ENCODE results near the gene GPLD1.

GPLD1 gene

DNA sequence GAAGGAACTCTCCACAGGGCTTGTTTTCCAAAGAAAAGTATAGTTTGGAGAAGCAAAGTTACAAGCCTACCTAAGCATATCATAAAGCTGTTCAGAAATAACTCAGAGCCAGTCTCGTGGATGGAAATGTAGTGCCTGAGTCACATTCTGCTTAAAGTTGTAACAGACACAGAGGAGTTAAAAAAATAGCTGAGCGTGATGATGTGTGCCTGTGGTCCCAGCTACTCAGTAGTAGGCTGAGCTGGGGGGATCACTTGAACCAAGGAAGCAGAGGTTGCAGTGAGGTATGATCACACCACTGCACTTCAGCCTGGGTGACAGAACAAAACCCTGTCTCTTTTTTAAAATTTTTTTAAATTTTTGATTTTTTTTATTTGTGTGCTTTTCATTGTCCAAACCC lies 12.0 kb upstream of the GPLD1 start:
- DNase-seq (ENCODE audit: low read depth, low spot score), result no peak

DNA sequence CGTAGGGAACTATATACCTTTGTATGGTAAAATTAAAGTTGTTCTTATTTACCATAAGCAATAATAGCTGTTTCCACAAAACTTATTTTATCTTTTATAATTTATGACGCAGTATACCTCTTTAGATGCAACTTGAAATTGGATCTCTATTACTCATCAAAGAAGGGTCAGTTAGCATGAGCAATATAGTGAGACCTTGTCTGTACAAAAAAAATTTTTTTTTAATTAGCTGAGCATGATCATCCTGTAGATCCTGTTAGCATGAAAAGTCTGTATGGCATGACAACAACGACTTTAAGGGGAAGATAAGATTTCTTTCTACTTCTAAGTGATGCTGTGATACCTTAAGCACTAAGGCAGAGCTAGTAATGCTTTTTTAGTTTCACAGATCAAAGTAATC lies 11.3 kb upstream of the GPLD1 start:
- no peak for DNase-seq (ENCODE audit: low read depth, low spot score)

DNA sequence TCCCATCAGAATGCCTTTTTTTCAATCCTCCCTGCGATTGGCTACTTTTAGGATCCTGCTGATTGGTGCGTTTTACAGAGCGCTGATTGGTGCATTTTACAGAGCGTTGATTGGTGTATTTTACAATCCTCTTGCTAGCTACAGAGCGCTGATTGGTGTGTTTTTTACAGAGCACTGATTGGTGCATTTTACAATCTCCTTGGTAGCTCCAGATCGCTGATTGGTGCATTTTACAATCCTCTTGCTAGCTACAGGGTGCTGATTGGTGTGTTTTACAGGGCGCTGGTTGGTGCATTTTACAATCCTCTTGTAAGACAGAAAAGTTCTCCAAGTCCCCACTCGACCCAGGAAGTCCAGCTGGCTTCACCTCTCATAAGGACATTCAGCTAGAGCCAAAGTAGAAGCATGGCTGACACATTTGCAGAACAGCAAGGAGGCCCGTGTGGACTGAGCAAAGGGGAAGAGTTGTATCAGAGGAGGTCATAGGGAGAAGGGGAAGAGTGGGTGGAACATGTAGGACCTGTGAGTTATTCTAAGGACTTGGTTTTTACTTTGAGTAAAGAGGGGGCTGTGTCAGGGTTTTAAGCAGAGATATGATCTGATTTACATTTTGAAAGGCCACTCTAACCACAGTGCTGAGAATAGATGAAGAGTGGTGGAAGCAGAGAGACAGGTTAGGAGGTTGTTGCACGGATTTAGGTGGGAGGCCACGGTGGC lies 8.0 kb upstream of the GPLD1 start:
- DNase-seq (ENCODE audit: low read depth, low spot score), result no peak

DNA sequence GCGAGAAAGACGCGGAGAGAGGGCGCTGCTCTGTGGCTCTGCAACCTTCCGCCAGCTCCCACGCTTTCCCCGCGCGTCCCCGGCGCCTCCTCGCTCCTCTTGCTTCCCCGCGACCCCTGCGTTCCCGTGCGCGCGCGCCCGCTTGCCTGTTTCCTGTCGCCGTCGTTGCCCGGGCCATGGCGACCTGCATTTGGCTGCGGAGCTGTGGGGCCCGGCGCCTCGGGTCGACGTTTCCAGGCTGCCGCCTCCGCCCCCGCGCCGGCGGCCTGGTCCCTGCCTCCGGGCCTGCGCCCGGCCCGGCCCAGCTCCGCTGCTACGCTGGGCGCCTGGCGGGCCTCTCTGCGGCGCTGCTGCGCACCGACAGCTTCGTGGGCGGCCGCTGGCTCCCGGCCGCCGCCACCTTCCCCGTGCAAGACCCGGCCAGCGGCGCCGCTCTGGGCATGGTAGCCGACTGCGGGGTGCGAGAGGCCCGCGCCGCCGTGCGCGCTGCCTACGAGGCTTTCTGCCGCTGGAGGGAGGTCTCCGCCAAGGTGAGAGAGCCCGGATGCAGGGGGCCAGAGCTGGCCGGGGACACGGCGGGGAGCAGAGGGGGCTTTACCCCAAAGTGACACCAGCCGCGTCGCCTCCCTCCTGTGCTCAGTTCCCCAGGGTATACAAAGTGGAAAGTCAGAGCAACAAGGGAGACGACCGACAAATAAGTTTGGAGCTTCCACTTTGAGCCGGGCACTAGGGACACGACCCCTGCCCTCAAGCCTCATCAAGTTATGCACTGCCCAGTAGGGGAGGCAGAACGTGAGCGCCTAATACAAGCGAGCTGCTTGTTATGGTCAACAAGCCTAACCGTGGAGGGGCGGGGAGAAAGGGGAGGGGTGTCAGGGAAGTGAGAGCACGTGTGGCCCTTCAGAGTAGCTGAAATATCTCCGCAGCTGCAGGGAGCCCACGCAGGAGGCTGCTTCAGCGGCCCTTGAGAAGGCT lies 5.7 kb upstream of the GPLD1 start, which contains the start of gene ALDH5A1:
Gene ALDH5A1 (plus strand): TSS at position 149 of the 975 bp plus-strand sequence. CDS start 28 bp downstream, at position 177.
- DNase-seq (ENCODE audit: low read depth, low spot score), result peak; percentile 68

DNA sequence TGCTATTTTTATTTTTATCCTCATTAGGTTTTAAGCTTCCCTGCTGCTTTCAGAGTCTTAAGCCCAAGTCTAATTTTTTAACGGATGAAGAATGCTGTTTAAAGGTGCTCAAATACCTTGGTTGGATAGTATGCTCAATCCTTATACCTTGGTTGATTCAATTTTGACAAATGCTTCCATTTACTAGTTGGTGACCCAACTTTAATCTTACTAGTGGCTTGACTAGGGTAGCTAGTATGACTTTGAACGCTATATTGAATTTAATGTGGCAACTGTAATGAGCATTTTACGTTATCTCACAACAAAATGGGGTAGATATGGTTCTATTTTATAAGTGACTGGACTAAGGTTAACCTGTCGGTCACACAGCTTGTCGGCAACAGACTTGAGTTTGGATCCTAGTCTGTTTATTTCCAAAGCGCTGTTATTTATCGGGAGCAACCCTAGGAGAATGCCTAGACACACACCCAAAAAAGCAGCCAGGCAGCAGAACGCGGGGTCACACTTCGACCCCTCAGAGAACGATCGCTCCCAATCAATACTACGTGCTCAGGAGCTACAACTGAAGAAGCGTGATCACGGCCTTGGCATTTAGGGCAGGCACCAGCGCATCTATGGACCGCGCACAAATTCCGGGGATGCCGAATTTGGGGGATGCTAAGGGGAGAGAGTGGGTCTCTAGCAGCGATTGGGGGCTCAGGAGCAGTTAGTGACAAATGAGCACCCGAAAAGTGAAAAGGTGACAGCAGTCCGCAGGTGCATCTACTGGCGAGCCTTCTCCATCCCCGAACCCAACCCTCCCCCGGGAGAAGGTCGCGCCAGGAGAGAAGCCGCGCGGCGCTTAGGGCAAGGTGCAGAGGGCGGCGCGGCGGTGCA lies 4.8 kb upstream of the GPLD1 start:
- no peak for DNase-seq (ENCODE audit: low read depth, low spot score)

DNA sequence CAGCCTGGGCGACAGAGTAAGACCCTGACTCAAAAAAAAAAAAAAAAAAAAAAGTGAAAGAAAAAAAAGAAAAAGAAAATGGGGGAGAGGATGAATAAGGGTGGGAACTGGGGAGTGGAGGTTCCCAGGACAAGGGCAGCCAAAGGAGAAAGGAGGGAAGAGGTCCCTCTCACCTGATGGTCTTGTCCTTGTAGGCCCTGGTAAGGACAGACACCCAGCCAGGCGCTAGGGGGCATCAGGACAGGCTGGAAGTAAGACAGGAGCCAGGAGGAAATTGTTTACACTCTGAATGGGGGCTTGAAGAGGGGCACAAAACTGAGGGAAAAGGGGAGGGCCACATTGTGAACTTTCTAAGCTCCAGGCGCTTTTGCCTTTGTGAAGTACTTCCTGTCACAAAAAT lies 3.1 kb upstream of the GPLD1 start:
- no peak for DNase-seq (ENCODE audit: low read depth, low spot score)

DNA sequence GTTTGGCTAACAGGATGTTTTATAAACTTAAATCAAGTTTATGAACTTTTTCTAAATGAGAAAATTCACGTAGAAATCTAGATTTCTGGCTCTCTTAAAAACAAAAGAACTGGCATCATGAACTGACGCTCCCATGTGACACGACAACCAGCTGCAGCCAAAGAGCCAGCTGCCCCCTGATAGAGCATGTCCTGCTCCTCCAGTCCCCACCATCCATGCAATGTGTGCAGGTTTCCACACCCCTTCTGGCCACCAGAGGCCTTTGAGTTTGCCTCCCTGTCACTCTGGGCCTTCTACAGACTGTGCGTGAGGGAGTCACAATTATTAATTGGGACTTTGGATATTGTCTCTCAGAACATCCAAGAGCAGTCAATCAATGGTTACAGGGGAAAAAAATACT lies 1.6 kb upstream of the GPLD1 start:
- DNase-seq (ENCODE audit: low read depth, low spot score), result no peak

DNA sequence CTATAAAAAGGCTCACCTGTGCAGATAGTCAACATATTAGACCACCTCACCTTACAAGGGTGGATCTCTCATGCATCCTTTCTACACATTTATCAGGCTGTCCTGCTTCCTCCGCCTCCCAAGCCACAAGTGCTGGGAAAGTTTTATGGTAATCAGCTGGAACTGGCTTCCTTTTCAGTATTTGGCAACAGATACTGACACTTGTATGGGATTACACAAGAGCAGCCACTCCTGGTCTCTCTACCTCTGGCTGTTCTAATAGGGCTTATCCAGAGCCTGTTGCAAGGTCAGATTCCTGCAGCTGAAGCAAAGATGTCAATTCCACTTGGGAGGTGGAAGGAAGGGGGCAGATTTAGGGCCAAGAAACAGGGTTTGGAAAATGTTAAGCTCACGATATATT lies 503 bp upstream of the GPLD1 start:
- no peak for DNase-seq (ENCODE audit: low read depth, low spot score)

DNA sequence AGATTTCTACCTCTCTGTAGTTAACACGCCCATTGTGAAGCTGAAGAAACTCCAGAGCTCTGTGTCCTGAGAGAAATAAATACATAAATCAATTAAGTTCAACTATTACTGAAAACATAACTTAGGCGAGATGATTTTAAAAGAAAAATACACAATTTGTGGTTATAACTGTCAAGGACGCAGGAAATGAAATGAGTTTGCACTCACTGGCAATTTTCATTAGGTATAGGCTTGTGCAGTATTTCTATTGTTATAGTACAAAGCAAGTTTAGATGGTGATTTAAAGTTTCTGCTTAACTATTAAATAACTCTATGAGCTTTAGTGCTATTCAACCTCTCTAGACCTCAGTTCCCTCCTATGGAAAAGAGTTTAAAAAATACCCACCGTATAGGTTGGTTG lies 3.3 kb downstream of the GPLD1 start:
- no peak for DNase-seq (ENCODE audit: low read depth, low spot score)

DNA sequence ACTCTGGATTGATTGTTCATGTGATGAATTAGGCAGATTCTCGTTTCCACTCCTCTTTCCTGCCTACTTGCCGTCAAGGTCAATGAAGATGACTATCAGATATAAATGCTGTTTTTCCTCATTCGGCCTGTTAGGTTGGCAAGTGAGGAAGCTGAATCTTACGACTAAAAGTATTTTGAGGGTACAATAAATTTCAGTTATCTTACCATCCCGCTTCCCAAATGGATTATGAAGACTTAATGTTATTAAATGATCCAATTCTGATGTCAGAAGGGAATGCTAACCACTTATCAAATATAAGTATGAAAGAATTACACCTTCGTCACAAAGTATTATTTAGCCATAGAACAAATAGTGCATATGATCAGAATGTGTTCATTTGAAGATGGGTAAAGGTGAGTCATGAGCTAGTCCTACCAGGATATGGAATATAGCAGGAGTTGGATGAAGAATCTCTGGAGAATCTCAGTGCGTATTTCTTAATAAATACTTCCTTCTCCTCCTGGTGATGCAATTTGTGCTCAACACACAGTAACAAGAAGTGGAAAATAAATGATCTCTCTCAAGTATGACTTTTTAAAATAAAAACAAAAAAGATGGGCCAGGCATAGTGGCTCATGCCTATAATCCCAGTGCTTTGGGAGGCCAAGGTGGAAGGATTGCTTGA lies 4.6 kb downstream of the GPLD1 start:
- DNase-seq (ENCODE audit: low read depth, low spot score), result no peak

DNA sequence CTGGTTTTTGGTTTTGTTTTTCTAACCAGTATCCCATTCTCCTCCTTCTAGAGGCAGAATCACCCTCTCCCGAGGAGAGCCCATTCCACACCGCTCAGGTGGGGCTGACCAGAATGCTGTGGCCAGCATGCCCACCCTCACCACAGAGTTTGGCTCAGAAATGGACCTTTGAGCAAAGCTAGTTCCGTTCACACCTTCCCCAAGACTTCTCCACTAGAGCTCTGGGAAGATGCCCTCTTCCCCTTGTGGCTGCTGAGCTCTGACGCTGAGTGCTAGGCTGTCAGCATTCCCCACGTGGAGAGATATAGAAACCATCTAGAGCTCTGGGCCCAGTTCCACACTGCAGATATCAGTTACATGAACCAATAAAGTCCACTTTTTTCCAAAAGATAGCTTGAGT lies 7.9 kb downstream of the GPLD1 start:
- DNase-seq (ENCODE audit: low read depth, low spot score), result no peak

DNA sequence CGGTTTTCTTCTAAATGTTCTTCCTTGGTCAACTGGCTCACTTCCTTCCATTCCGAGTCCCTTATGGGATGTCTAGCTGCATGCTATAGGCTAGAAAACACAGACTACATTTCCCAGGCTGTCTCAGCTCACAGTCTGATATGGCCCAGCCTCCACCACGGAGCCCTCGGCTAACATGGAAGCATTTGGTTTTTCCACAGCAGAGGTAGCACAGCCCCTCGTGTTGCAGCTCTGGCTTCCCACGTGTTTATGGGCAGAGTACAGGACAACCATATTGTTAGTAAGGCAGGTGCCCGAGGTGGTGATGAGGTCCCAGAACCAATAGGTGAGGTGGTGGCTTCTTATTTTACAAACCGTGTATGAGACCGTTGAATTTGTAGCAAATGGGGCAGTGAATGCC lies 8.7 kb downstream of the GPLD1 start:
- no peak for DNase-seq (ENCODE audit: low read depth, low spot score)

DNA sequence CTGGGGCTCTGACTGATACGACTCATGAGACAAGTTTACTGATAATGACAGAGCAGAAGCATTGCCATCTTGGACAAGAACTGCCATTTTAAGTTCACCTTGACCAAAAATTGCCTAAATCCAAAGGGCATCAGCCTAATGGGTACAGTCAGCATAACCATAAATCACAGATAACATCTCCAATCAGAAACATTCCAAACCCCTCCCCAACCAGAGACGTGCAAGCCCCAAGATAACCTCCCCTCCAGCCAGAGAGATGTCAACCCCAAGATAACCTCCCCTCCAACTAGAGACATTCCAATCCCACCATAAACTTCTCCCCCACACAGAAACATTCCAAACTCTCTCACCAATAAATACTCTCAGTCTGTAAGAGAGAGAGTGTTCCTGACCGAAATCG lies 10.5 kb downstream of the GPLD1 start:
- DNase-seq (ENCODE audit: low read depth, low spot score), result no peak

DNA sequence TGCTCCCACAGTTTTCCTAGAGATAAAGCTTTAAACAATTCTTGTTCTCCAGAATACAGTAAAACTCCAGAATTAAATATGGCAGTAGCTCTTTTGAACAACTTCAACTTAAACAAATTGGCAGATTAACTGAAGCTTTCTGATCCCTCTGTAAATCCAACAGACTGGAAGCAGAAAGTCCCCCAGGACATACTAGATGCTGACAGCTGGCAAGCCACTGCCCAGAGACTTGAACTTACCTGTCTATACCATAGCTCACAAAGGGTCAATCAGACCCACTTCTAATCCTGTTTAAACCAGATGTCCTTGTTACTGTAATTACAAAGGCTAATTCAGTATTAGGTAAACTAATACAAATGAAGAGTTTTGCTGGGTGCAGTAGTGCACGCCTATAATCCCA lies 12.3 kb downstream of the GPLD1 start:
- DNase-seq (ENCODE audit: low read depth, low spot score), result no peak

DNA sequence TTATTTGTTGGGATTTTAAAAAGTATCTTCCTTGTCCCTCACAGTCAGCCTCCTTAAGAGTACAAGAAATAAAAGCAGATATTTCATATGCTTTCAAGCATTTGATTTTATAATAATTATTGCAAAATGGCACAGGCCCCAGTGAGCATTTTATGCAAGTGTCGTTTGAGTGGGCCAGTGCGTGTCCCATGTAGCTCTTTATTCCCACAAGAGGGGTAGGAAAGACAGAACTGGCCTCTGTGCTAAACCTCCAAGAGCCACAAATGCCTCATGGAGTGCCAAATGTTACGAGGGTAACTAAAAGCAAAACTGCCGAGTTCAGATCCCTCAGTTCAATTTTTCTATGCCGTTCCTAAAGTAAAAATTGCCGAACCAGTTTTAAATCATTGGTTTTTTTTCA lies 12.7 kb downstream of the GPLD1 start:
- DNase-seq (ENCODE audit: low read depth, low spot score), result no peak

DNA sequence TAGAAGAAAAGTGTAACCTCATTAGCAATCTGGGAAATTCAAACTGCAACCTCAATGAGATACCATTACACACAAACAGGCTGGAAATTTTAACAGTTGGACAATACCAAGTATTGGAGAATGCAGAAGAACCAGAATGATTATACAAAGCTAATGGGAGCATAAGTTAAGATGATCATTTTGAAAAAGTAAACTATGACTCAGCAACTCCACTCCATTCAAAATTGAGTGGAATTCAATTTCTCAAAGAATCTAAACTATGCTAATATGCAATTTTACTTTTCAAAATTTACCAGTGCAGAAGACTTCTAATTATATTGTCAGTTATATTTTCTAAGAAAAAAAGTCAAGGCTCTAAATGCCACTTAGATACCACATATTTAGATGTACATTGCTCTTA lies 17.2 kb downstream of the GPLD1 start:
- no peak for DNase-seq (ENCODE audit: low read depth, low spot score)

DNA sequence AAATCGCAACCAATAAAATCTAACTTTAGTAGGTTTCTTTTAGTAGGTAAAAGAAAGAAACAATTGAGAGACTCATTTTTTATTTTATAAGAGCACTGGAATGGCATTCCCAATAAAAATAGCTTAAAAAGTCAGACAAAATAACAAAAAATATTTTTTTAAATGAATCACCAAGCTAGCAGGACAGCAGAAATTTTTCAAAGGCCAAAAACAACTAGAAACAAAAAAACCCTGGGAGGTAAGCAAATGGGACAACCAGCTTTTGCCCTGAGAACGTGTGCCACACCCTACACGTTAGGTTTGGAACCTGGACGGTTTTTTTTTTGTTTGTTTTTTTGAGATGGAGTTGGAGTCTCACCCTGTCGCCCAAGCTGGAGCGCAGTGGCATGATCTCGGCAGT lies 19.6 kb downstream of the GPLD1 start:
- DNase-seq (ENCODE audit: low read depth, low spot score), result no peak

DNA sequence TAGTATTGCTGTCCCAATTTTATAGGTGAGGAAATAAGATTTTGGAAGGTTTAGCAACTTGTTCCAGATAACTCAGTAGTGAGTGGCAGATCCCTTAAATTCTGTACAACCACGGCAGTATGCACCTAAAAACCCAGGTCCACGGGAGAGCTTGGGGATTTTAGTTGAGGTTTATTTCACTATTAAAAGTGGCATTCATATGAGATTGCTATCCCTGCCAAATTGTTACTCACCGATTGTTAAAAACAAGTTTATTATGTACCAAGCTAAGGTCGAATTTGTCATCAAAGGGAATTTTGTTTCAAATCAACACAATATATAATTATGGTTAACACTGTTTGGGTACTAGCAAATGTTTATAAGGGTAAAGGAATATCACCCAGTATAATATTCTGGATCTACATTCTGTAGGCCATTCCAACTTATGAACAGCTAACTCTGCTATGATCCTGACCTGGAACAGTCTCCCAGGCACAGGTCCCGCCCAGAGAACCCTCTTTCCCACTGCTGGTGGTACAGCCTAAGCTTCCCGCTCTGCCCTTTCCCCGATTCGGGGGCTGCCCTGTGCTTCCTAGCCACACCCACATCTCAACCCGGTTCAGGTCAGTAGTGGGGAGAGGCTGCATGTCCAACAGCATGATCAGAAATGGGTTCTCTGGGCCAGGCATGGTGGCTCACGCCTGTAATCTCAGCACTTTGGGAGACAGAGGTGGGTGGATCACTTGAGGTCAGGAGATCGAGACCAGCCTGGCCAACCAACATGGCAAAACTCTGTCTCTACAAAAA lies 24.9 kb downstream of the GPLD1 start:
- no peak for DNase-seq (ENCODE audit: low read depth, low spot score)

DNA sequence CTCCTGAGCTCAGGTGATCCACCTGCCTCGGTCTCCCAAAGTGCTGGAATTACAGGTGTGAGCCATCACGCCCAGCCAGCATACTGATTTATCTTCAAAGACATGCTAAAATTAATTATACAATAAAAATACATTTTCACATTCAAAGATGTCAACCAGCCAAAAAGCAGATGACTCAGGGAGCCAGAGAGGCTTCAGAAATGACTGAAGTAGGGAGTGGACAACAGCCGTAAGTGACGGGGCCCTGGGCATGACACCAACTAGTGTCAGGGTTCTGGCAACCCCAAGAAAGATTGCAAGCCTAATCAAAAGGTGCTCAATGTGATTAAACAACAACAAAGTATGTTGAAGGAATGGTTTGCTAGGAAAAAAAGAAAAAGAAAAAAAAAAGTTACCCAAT lies 28.4 kb downstream of the GPLD1 start:
- no peak for DNase-seq (ENCODE audit: low read depth, low spot score)

DNA sequence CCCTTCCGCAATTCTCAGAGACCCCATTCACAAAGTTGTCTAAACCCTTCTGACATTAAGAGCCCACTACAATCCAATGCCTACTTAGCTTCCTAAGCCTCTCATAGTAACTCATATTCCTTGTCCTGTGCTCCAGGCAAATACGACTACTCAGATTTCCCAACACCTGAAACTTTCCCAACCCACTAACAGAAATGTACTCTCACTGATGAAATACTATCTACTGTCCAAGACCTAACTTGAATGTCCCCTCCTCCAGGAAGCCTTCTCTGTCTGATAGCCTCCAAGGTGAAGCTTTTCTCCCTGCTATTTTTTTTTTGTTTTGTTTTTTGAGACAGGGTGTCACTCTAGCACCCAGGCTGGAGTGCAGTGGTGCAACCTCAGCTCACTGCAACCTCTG lies 30.4 kb downstream of the GPLD1 start:
- no peak for DNase-seq (ENCODE audit: low read depth, low spot score)

DNA sequence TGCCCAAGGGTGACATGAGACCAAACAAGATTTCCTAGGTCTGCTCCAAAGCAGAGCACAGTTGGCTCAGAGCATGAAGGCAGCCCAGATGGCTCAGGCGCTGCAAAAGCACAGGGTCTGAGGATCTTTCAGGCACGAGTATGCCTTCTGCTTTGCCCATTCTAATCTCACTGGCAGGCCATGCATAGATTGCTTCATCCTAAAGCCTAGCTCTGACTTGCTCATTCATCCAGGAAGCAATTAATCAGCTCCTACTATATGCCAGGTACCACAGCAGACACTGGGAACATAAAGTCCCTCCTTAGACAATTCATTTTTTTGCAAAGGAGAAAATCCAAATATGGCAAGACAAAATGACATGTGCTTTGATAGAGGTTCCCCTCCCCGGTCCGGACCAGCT lies 31.2 kb downstream of the GPLD1 start:
- no peak for DNase-seq (ENCODE audit: low read depth, low spot score)
